WI38 (cell line): ENCODE measurements around the gene UQCRC1.

Experiments used
- H3K4me3 ChIP-seq: 2 replicates; pipeline ENCODE4 v1.5.1; 2011; ENCODE audit warnings: low read depth, mild to moderate bottlenecking, control low read depth, low read length
- TF ChIP-seq, protein P1 (sequence below): IDR thresholded peaks from 2 replicates; pipeline ENCODE4 v1.5.1; 2012; ENCODE audit warnings: low read depth, mild to moderate bottlenecking, control low read depth, low read length

UQCRC1 gene

DNA sequence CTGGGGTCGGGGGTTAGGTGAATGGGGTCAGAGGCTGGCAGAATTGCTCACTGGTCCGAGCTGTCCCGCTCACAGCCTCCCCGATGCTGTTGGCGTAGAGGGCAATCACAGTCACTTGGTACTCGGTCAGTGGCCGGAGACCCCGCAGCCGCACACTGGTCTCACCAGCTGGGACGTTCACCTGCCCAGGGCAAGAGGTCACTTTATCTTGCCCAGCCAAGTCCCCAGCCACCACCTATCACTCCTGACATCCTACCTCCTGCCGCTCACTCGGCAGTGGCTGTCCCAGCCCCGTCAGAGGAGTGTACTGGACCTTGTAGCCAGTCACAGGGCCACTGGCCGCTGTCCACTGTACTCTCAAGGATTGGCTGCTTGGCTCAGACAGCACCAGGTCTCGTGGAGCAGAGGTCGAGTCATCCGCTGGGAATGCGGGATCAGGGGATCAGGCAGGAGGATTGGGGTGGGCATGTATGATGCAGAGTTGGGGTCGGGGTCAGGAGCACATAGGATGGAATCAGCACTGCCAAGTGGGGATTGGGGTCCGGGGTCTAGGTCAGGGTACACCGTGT is 16.8 kb downstream of the UQCRC1 start:
- no peak overlapping the region for H3K4me3 ChIP-seq
- TF ChIP-seq, protein P1, sequence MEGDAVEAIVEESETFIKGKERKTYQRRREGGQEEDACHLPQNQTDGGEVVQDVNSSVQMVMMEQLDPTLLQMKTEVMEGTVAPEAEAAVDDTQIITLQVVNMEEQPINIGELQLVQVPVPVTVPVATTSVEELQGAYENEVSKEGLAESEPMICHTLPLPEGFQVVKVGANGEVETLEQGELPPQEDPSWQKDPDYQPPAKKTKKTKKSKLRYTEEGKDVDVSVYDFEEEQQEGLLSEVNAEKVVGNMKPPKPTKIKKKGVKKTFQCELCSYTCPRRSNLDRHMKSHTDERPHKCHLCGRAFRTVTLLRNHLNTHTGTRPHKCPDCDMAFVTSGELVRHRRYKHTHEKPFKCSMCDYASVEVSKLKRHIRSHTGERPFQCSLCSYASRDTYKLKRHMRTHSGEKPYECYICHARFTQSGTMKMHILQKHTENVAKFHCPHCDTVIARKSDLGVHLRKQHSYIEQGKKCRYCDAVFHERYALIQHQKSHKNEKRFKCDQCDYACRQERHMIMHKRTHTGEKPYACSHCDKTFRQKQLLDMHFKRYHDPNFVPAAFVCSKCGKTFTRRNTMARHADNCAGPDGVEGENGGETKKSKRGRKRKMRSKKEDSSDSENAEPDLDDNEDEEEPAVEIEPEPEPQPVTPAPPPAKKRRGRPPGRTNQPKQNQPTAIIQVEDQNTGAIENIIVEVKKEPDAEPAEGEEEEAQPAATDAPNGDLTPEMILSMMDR = no peak

DNA sequence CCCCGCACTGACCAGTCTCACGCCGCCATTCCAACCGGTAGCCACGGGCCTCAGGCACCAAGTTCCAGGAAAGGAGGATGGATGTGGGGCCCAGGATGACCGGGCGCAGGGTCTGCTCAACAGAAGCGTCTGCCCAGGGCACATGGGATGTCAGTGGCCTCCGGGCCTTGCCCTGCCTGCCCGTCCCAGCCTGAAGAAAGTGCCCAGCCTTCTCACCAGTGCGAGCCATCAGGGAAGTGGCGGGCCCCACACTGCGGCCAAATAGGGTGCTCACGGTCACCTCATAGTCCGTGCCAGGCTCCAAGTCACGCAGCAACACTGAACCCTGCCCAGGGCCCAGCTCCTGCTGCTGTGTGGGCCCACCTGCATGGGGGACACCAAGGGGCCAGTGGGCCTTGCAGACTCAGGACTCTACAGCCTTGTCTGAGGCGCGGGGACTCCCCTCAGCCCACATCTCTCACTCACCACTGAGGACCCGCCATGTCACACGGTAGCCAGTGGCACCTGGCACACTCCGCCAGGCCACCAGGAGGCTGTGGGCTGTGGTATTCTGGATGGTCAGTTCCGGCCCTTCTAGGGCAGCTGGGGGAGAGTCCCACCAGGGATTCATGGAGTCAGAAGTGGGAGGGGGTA is 17.4 kb downstream of the UQCRC1 start:
- no peak overlapping the region for H3K4me3 ChIP-seq
- TF ChIP-seq, protein P1 = no peak

DNA sequence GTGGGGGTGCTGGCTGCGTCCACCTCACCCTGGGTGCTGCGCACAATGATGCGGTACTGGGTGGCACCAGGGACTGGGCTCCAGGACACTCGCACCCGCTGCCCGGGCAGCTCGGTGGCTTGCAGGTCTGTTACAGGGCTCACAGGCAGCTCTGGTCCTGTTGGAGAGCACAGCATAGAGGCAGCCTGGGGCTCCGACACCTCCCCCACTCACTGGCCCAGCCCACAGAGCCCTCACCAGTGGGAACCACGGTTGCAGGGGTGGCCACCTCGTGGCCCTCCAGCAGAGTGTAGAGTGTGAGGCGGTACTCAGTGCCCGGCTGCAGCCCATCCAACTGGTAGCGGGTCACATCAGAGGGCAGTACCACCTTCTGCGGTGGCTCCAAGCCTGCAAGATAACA is 18.0 kb downstream of the UQCRC1 start:
- no peak overlapping the region for H3K4me3 ChIP-seq
- TF ChIP-seq, protein P1 = no peak

DNA sequence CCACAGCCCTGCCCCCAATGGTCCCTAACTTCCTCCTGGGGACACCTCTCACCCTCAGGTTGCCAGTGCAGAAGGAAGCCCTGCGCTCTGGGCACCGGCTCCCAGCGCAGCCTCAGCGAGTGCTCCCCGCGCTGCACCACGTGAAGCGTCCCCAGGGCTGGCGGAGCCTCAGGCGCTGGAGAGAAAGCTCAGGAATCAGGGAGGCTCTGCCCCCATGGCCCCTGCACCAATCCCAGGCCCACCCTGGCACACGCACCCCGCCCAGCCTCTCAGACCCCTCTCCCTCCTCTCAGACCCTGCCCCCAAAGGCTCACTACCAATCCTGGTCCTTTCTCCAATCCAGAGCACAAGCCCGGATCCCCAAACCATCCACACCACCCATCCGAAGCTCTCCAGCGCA is 21.2 kb downstream of the UQCRC1 start:
- no peak overlapping the region for H3K4me3 ChIP-seq
- TF ChIP-seq, protein P1 = no peak

DNA sequence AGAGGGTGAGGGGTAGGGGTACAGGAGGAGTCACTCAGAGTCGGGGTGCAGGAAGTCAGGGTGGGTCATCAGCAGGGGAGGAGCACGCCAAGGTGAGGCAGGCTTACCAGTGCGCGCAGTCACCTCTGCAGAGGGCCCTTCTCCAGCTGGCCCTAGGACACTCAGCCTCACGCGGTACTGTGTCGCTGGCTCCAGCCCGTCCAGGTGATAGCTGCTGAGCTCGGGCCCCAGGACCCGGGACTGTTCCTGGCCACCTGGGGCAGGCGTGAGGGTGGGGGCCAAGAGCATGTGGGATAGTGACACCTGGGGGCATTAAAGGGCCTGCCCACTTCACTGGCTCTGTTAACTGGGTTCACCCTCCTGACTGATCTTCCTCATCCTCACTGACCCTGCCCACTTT is 21.8 kb downstream of the UQCRC1 start:
- H3K4me3 ChIP-seq = no peak overlapping the region
- TF ChIP-seq, protein P1 = no peak

DNA sequence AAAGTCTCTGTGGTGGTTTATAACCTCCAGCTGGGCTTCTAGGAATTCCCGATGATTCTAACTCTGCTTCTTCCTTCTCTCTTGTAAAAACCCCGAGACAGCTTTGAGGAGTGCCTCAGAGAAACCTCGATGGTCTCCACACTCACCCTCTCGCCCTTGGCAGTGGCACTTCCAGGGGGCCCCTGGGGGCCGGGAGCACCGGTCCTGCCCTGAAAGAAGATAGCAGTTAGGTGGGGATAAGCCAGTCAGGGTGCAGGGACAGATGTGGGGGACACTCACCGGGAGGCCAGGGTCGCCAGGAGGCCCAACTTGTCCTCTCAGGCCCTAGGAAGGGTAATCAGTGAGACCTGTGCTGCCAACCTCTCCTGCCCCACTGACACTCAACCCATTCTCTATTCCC is 24.0 kb downstream of the UQCRC1 start:
- TF ChIP-seq, protein P1 = no peak

DNA sequence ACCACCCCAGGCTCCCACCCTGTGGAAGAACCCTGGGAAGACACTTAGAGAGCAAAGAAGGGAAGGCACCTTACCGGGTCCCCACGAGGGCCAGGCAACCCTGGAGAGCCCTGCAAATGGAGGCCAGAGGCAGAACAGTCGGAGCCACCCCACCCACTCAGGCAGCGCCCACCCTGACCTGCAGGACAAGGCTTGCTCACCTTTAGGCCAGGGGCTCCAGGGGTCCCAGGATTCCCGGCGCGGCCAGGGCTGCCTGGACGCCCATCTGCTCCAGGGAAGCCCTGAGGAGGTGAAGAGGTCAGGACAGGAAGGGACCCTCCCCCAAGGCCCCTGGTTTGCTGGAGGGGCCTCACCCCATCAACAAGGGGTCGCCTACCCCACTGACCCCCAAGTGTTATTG is 24.6 kb downstream of the UQCRC1 start:
- TF ChIP-seq, protein P1 = no peak
- H3K4me3 ChIP-seq = no peak overlapping the region

More for the DNA sequence above, 24.0 kb downstream of the UQCRC1 start:
- H3K4me3 ChIP-seq = no peak overlapping the region
